ENCODE data around the gene HYCC1.
"Not testable (repeated sequence)": the region's sequence is repeated elsewhere in the genome, so short reads cannot be mapped to it uniquely, and the experiment has no call there.

The HYCC1 gene

GRCh38 chr7:23013715-23014649 is at the start of gene HYCC1:
HYCC1 (minus strand) TSS chr7:23014130; CDS start chr7:22991111, 23,019 bp downstream.
- in situ Hi-C loops (cut with HindIII; ENCODE audit: low sequenced_read_pairs) = no loop called here
- peak; percentile 97 for DNase-seq (ENCODE audit: low read depth)
- TF ChIP-seq, protein P1, sequence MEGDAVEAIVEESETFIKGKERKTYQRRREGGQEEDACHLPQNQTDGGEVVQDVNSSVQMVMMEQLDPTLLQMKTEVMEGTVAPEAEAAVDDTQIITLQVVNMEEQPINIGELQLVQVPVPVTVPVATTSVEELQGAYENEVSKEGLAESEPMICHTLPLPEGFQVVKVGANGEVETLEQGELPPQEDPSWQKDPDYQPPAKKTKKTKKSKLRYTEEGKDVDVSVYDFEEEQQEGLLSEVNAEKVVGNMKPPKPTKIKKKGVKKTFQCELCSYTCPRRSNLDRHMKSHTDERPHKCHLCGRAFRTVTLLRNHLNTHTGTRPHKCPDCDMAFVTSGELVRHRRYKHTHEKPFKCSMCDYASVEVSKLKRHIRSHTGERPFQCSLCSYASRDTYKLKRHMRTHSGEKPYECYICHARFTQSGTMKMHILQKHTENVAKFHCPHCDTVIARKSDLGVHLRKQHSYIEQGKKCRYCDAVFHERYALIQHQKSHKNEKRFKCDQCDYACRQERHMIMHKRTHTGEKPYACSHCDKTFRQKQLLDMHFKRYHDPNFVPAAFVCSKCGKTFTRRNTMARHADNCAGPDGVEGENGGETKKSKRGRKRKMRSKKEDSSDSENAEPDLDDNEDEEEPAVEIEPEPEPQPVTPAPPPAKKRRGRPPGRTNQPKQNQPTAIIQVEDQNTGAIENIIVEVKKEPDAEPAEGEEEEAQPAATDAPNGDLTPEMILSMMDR (IDR thresholded peaks at IDR 0.05; ENCODE audit: low read depth, low read length, missing control alignments) = peak; percentile 62
- H3K4me3 ChIP-seq (ENCODE audit: low read depth, low read length) = peak within 1 kb of the TSS; percentile 73

- no peak for DNase-seq (ENCODE audit: low read depth)
- in situ Hi-C loops (cut with HindIII; ENCODE audit: low sequenced_read_pairs) = no loop called here
- no peak overlapping the region for H3K4me3 ChIP-seq (ENCODE audit: low read depth, low read length)
- TF ChIP-seq, protein P1 (IDR thresholded peaks at IDR 0.05; ENCODE audit: low read depth, low read length, missing control alignments) = no peak
These were observed 48.5 kb upstream of the HYCC1 start for GRCh38 chr7:23062452-23062851.

GRCh38 chr7:23061327-23061726 is 47.4 kb upstream of the HYCC1 start:
- H3K4me3 ChIP-seq (ENCODE audit: low read depth, low read length) = no peak overlapping the region
- TF ChIP-seq, protein P1 (IDR thresholded peaks at IDR 0.05; ENCODE audit: low read depth, low read length, missing control alignments) = no peak
- in situ Hi-C loops (cut with HindIII; ENCODE audit: low sequenced_read_pairs) = no loop called here
- DNase-seq (ENCODE audit: low read depth) = no peak

DNA sequence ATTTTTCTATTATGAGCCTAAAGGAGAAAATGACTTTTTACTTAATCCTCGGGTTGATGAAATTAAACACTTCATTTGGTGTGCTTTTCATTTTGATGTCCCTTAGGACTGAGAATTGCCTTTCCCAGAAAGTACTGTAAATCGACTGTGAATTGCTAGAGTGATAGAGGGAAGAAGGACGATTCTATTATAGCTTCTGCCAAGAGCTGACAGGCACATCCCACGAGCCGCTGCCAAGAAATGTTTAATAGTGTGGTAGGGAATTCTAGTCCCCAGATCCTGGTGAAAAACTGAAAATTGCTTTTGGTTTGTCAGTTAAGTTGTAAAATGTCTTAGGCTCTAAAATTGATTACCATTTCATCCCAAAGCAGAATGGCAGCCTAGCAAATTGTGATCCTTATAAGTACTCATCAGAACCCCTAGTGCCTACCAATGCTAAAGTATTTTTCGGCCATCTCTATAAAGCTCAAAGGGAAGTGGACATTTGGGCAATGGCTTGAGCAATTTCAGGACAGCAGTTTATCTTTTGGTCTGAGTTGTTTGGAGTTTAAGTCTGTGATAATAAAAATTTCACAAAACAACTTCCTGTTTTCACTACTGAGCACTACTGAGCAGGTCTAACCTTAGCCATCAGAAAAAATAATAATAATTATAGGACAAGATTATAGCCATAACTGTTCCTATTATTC is 44.6 kb upstream of the HYCC1 start:
- H3K4me3 ChIP-seq (ENCODE audit: low read depth, low read length) = no peak overlapping the region
- TF ChIP-seq, protein P1 (IDR thresholded peaks at IDR 0.05; ENCODE audit: low read depth, low read length, missing control alignments) = no peak
- in situ Hi-C loops (cut with HindIII; ENCODE audit: low sequenced_read_pairs) = loop anchor here (5.0 kb wide), 1 partner anchor 501 kb away; no protein-coding TSS in a partner anchor
- DNase-seq (ENCODE audit: low read depth) = no peak

DNA sequence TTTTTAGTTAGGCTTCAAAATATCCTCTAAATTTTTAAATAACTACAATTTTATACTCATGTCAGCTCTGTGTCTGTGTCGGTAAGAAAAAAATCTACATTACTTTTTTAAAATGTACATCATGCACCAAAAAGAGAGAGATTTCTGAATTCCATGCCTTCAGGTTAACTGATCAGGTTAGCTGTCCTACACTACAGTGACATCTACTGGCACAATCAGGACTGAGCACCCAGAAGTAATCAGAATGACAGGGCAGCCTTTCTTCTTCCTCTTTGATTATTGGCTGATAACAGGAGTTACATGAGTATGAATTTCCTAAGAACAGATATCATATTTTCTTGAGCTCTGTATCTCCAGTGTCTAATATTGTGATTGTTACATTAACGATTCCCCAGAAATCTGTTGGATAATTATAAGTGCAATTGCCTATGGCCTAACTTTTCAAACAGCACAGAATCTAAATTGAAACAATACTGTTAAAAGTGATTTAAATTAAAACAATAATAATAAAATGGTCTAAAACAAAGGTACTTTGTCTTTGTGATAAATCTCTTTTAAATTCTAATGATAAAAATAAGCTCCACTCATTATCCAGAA is 41.8 kb upstream of the HYCC1 start:
- H3K4me3 ChIP-seq (ENCODE audit: low read depth, low read length) = no peak overlapping the region
- in situ Hi-C loops (cut with HindIII; ENCODE audit: low sequenced_read_pairs) = loop anchor here (5.0 kb wide), 1 partner anchor 498 kb away; no protein-coding TSS in a partner anchor
- TF ChIP-seq, protein P1 (IDR thresholded peaks at IDR 0.05; ENCODE audit: low read depth, low read length, missing control alignments) = peak; percentile 91
- DNase-seq (ENCODE audit: low read depth) = peak; percentile 43

DNA sequence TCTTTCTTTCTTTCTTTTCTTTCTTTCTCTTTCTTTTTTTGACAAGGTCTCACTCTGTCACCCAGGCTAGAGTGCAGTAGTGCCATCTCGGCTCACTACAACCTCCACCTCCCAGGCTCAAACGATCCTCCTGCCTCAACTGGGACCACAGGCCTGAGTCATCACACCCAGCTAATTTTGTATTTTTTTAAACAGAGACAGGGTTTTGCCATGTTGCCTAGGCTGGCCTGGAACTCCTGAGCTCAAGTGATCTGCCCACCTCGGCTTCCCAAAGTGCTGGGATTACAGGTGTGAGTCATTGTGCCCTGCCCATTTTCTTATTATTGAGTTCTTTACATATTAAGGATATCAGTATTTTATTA is 37.2 kb upstream of the HYCC1 start:
- in situ Hi-C loops (cut with HindIII; ENCODE audit: low sequenced_read_pairs); DNase-seq (ENCODE audit: low read depth): not testable (repeated sequence)

GRCh38 chr7:23046336-23046735 is 32.4 kb upstream of the HYCC1 start:
- DNase-seq (ENCODE audit: low read depth); H3K4me3 ChIP-seq (ENCODE audit: low read depth, low read length); in situ Hi-C loops (cut with HindIII; ENCODE audit: low sequenced_read_pairs): not testable (repeated sequence)

More for the DNA sequence above, 37.2 kb upstream of the HYCC1 start:
- H3K4me3 ChIP-seq (ENCODE audit: low read depth, low read length) = not testable (repeated sequence)

DNA sequence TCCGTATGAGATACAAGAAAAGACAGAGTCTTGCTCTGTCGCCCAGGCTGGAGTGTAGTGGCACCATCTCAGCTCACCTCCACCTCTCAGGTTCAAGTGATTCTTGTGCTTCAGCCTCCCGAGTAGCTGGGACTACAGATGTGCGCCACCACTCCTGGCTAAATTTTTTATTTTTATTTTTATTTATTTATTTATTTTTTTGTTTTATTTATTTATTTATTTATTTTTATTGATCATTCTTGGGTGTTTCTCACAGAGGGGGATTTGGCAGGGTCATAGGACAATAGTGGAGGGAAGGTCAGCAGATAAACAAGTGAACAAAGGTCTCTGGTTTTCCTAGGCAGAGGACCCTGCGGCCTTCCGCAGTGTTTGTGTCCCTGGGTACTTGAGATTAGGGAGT is 31.2 kb upstream of the HYCC1 start:
- in situ Hi-C loops (cut with HindIII; ENCODE audit: low sequenced_read_pairs); DNase-seq (ENCODE audit: low read depth); H3K4me3 ChIP-seq (ENCODE audit: low read depth, low read length): not testable (repeated sequence)

All from astrocyte of the cerebellum (primary cell).